T-helper 2 cell (primary cell): ENCODE results near the gene ZNF609.

Experiments used
- DNase-seq, 5 experiments: peaks; one replicate each; pipeline versions ENCODE4 v3.0.0 to v3.0.0-alpha.2; 2012 to 2022

ZNF609 gene

DNA sequence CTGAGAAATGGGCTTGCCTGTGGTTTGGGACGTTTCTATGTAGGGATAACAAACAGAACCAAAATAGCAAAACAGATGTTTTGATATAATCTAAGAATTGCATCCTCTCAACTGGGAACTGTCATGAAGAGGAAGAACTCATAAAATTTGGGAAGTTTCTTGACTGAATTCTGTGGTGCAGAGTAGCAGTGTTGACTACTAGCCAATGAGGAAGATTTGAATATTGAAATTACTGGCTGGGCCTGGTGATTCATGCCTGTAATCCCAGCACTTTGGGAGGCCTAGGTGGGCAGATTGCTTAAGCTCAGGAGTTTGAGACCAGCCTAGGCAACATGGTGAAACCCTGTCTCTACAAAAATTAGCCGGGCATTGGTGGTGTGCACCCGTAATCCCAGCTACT lies 42.2 kb downstream of the ZNF609 start:
- DNase-seq: no peak

GRCh38 chr15:64503197-64503596 lies 42.8 kb downstream of the ZNF609 start:
- peak in 1 of 5 experiments; percentile 10 for DNase-seq

GRCh38 chr15:64503640-64504039 lies 43.3 kb downstream of the ZNF609 start:
- peak in 1 of 5 experiments; percentile 31 for DNase-seq

- DNase-seq: peak in 2 of 5 experiments; percentile 10 to 60
Observed at GRCh38 chr15:64507293-64507802, 47.0 kb downstream of the ZNF609 start.

DNA sequence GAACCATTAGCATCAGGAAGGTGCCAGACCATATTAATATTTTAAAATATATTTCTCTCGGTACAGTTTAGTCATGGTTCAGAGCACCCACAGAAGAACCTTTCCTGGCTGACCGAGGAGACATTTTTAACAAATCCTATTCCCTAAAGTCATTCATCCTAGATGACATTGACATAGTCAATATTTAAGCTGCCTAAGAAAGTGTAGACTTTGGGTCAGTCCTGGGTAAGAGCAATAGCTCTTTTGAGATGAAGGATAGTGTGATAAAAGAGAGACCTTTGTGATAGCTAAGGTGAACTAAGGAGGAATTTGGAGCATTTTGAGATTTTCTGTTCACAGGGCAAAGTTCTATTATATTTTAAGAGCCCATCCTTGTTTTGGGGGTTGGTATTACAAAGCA lies 47.5 kb downstream of the ZNF609 start:
- no peak for DNase-seq

DNA sequence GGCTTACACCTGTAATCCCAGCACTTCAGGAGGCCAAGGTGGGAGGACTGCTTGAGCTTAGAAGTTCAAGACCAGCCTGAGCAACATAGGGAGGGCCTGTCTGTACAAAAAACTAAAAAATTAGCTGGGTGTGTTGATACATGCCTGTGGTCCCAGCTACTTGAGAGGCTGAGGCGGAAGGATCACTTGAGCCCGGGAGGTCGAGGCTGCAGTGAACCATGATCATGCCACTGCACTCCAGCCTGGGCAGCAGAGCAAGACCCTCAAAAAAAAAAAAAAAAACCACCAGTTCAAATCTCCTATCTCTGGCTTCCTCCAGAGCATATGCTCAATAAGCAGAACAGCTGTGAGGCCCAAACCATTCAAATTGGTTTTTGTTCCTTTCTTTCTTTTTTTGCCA lies 53.4 kb downstream of the ZNF609 start:
- DNase-seq: no peak

- no peak for DNase-seq
Observed at GRCh38 chr15:64515196-64515595, 54.8 kb downstream of the ZNF609 start.

DNA sequence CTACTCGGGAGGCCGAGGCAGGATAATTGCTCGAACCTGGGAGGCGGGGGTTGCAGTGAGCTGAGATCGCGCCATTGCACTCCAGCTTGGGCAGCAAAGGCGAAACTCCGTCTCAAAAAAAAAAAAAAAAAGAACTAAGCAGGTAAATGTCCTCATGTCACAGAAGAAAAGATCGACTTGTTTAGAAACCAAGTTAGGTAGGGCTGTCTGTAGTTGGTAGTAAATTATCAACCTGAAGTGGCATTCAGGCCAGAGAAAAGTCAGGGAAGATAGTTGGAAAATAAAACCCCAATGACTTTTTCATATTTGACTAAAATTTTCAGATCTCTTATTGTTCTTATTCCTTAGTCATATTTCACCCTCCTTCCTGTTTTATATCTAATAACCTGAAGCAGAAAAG lies 55.4 kb downstream of the ZNF609 start:
- no peak for DNase-seq

GRCh38 chr15:64519897-64520296 lies 59.5 kb downstream of the ZNF609 start:
- no peak for DNase-seq

DNA sequence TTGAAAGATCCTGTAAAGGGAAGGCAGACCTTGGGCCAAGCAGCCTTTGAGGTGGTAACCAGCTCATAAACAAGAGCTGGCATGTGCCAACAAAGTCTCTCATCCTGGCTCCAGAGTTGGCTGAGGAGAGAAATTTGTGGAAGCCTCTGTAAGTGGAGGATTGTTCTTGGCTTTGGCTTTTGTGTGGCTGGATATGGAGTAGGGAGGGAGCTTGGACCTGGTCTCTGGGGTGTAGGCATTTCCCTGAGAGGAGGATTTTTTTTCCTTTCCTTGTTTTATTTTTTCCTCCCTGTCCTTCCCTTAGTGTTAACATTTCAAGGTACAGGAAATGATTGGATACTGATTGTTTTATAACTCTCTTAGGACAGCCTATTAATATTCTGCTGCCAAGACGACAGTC lies 60.8 kb downstream of the ZNF609 start:
- no peak for DNase-seq

GRCh38 chr15:64521726-64522164 lies 61.4 kb downstream of the ZNF609 start:
- DNase-seq: no peak

DNA sequence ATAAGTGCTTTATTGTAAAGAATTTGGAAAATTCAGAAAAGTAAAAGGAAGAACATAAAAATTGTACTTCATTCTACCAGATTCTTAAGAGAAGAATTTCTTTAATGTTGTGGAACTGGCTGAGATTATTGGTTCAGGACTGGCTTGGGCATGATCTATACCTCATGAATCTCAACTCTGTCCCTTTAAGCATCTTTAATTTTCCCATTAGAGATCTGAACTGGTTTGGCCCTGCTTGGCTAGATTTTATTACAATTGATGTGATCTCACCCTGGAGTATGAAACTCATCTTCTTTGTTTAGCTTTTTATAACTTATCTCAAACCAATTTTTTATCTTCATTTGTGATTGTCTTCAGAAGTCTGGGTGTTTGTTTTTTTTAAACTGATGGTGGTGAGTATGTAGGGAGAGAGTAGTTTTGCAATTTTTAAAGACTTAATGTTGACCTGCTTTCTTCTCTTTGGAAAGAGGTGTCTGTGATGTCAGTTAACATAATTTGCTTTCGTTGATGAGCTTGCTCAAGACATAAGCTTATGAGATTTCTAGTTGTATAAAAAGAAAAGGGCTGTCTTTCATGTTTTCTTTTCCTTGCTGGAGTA lies 61.9 kb downstream of the ZNF609 start:
- DNase-seq: no peak

DNA sequence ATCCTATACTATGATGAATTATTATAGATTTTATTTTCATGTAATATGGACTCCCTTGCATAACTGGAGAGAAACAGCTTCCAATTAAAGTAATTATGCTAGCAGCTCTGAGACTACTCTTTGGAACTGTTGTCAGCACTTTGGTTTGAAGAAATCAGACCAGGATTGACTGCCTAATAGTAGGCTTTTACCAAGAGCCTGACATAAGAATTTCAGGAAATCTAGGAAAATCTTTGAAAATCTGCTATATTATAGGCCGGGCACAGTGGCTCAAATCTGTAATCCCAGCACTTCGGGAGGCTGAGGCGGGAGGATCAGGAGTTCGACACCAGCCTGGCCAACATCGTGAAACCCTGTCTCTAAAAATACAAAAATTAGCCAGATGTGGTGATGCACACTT lies 62.9 kb downstream of the ZNF609 start:
- no peak for DNase-seq

DNA sequence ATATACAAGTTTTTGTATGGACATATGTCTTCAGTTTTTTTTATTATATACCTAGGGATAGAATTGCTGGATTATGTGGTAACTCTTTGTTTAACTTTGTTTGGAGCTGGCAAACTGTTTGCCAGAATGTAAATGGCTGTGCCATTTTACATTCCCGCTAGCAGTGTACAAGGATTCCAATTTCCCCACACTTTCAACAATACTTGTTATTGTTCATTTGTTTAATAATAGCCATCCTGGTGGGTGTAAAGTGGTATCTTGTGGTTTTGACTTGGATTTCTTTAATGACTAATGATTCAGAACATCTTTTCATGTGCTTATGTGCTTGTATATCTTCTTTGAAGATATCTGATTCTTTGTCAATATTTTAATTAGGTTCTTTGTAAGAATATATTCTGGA lies 64.4 kb downstream of the ZNF609 start:
- DNase-seq: no peak

DNA sequence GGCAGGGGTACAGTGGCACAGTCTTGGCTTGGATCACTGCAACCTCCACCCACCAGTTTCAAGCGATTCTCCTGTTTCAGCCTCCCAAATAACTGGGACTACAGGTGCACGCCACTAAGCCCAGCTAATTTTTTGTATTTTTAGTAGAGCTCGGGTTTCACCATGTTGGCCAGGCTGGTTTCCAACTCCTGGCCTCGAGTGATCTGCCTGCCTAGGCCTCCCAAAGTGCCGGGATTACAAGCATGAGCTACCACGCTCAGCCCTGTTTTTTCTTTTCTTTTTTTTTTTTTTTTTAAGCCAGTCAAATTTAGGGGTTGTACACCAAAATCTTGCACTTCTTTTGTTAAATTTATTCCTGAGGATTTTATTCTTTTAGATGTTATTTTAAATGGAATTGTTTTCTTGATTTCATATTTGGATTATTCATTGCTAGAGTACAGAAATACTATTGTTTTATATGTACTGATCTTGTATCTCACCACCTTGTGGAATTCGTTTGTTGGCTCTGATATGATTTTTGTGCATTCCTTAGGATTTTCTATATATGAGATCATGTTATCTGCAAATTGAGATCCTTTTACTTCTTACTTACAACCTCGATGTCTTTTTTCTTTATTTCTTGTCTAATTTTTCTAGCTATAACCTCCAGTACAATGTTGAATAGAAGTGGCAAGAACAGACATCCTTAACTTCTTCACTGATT lies 65.6 kb downstream of the ZNF609 start:
- no peak for DNase-seq

DNA sequence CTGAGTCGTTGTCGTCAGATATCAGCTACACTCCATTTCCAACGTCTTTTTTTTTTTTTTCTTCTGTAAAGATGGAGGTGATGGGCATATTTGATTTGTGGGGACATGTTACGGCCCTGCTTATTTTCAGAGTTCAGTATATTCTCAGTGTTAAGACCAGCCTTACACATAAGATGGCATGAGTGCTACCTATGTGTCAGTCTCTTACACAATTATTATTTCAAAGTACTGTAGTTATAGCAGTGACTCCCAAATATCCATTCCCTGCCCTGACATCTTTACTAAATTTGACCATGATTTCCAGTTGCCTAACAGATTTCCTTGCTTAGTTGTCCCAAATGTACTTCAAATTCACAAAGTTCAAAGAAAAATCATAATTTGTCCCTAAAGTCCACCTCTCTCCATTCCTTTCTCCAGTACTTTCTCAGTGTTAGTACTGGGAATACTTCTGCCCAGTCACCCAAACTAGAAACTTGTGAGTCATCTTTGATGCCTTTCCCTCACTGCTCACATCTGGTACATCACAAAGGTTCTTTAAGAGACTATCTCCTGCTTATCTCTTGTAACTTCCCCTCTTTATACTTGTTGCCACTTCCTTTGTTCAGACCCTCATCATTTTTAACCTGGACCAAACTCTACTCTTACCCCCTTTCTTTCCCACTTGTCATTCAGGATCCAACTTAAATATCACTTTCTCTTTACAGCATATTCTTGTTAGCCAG lies 67.0 kb downstream of the ZNF609 start:
- peak in 1 of 5 experiments; percentile 26 for DNase-seq

DNA sequence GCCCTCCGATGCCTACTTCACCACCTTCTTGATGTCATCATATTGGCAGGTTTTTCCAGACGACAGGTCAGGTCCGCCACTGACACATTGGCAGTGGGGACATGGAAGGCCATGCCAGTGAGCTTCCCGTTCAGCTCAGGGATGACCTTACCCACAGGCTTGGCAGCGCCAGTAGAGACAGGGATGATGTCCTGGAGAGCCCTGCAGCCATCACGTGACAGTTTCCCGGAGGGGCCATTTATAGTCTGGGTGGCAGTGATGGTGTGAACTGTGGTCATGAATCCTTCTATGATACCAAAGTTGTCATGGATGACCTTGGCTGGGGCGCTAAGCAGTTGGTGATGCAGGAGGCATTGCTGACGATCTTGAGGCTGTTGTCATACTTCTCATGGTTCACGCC lies 68.5 kb downstream of the ZNF609 start:
- no peak for DNase-seq

DNA sequence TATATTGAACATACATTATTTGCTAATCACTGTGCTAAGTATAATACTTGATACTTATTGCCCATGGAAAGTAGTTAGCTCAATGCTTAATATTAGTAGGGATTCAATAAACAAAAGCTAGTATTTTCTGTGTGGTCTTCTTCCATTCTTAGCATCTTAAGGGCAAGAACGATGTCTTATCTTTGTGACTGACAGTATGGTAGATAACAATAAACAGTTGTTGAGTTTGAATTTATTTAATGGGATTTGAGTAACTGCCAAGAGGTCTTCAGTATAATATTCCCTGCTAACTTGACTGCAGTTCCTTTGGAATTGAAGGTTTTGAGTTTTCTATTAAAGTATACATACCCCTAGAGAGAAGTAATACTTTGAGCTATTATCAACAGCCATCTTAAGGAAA lies 70.1 kb downstream of the ZNF609 start:
- DNase-seq: no peak

- DNase-seq: no peak
Observed at GRCh38 chr15:64530918-64531317, 70.5 kb downstream of the ZNF609 start.

DNA sequence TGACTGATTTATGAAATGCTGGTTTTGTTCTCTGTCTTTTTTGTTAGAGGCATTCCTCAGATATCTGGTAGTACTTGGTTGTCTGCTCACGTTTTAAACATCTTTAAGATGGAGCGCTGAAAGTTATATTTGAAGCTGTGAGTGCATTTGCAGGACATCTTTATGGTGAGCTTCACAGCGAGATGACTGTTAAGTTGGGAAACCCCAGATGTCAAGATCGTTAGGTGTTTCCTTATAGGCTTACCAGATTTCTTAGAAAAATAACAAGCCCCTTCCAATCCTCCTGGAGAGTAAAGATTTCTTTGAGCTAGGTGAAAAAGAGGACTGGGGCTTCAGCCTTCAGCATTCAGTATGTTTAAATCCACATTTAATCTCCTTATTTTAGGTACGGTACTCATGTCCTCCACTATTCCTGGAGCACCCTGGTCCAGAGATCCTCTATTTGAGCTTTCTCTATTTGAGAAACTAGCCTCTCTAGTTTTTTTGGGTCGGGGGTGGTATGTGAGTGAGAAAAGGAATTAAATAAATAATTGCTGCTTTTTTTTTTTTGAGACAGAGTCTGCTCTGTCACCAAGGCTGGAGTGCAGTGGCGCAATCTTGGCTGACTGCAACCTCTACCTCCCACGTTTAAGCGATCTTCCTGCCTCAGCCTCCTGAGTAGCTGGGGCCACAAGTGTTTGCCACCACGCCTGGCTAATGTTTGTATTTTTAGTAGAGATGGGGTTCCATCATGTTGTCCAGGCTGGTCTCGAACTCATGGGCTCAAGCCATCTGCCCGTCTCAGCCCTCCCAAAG lies 72.3 kb downstream of the ZNF609 start:
- peak in 1 of 5 experiments; percentile 61 for DNase-seq

GRCh38 chr15:64535460-64536243 lies 75.3 kb downstream of the ZNF609 start:
- no peak for DNase-seq

DNA sequence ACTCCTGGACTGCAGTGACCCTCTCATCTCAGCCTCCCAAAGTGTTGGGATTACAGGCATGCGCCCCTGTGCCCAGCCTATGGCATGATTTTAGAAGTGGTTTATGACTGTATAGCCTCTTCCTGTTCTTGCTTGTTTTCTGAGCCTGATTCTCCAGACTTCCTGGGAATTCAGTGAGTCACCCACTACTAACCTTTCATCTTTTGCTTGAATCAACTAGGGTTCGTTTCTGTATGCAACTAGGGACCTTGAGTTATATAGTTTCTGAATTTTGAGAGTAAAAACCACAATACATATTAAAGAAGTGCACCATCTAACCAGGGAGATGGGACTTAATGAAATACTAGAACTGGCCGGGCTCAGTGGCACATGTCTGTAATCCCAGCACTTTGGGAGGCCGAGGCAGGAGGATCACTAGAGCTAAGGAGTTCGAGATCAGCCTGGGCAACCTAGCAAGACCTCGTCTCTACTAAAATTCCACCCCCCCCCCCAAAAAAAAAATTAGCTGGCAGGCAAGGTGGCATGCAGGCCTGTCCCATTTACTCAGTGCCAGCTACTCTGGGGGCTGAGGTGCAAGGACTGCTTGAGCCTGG lies 76.0 kb downstream of the ZNF609 start:
- peak in 1 of 5 experiments; percentile 24 for DNase-seq
